Measurements from ENCODE around the gene PARVB.

DNA sequence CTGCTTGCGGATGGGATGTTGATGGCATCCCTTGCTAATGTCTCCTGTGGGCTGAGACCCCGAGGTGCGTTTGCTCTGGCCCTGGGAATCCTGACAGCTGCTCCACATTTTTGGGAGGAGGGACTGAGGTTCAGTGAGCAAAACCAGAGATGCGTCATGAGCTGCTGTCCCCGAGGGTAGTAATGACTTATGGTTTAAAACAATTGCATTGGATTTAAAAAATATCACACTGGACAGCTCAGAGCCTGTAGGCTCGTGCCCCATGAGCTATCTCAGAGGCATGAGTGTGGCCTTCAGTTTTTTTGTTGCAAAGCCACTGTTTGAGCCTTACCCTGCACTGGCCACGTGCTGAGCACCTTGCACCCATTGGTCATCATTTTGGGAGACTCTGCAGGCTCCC, 135.7 kb downstream of the PARVB start:
- TF ChIP-seq, protein P1, sequence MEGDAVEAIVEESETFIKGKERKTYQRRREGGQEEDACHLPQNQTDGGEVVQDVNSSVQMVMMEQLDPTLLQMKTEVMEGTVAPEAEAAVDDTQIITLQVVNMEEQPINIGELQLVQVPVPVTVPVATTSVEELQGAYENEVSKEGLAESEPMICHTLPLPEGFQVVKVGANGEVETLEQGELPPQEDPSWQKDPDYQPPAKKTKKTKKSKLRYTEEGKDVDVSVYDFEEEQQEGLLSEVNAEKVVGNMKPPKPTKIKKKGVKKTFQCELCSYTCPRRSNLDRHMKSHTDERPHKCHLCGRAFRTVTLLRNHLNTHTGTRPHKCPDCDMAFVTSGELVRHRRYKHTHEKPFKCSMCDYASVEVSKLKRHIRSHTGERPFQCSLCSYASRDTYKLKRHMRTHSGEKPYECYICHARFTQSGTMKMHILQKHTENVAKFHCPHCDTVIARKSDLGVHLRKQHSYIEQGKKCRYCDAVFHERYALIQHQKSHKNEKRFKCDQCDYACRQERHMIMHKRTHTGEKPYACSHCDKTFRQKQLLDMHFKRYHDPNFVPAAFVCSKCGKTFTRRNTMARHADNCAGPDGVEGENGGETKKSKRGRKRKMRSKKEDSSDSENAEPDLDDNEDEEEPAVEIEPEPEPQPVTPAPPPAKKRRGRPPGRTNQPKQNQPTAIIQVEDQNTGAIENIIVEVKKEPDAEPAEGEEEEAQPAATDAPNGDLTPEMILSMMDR (conservative IDR thresholded peaks at IDR 0.05; ENCODE audit: low read depth, low read length): no peak
- TF ChIP-seq EZH2phosphoT487 (IDR thresholded peaks at IDR 0.05; ENCODE audit: borderline replicate concordance, low read length) (no peak), EZH2 (IDR thresholded peaks at IDR 0.05; ENCODE audit: low read length, unreplicated experiment) (no peak)

Data from PC-3 (cell line).